Measurements from ENCODE around the gene DOCK4. TPM values are rescaled to one million over a fixed set of nuclear protein-coding genes. Genes with fewer than 3 reads are reported as not detected.

DOCK4 gene
- total RNA-seq, 1 donor from 2014 or later: 18.5 TPM

DNA sequence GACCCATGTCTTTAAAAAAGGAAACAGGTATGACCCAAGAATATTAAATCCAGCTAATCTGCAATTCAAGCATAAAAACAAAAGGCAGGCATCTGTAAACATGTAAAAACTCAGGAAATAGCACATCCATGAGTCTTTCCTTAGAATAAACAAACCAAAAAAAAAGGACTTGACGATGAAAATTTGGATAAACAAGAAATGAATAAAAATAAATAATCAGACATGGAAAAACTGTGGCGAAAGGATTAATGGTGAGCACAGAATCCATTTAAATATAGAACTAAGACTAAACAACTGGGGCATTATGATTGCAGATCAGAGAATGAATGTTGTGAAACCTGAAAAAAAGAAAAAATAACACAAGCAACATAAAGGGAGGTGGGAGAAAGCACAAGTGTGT, 170.1 kb downstream of the DOCK4 start:
- intact Hi-C loops (cut with DNase I): no loop called here
- no peak for DNase-seq (ENCODE audit: low spot score)

DNA sequence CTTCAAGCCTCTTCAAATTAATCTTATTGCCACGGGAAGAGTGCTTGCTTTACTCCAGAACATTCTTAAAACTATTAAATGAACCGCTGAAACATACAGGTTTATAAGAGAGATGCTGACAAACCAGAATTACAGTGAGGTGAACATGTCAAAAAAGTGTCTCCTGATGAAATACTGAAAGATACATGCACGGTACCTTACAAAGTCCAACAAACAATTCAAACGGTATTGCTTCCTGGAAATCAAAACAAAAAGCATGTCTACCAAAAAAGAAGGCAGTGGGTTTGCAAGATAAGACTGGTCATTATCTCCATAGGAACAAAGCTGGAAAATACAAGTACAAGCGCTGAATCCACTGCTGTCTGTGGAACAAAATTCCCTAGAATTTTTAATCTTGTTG, 174.5 kb downstream of the DOCK4 start:
- no peak for DNase-seq (ENCODE audit: low spot score)
- intact Hi-C loops (cut with DNase I): no loop called here

DNA sequence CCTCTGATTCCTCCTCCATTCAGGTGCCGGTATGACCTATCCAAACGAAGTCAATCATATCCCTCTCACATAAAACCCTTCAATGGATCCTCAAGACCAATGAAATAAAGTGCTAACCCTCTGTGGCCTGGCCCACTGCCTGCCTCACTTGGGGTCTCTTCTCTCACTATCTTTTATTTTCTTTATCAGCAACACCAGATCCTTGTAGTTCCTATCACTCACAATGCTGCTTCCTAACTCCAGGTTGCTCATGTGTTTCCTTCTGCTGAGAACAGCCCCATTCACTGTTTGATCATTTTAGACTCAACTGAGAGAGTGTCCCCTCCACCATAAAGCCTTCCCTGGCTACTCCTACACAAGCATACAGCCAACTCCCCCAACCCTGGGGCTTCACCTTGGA, 180.6 kb downstream of the DOCK4 start:
- DNase-seq (ENCODE audit: low spot score): no peak
- intact Hi-C loops (cut with DNase I): no loop called here

DNA sequence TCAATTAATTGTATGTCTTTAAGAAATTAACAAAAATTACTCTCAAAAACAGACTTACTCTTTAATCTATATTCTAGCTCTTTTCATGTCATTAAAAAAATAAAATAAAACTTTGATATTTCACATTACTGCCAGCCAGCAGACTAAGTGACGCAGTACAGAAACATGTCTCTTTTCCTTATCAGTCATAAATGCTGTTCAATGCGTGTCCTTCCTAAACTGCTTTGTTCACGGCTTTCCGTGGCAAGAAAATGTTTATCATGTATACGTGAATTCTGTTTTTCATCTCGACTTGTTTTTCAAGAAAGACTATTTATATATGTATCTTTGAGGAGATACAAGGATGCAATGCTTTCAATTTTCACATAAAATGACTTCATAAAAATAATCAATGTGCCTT, 182.4 kb downstream of the DOCK4 start:
- DNase-seq (ENCODE audit: low spot score): no peak
- intact Hi-C loops (cut with DNase I): no loop called here

DNA sequence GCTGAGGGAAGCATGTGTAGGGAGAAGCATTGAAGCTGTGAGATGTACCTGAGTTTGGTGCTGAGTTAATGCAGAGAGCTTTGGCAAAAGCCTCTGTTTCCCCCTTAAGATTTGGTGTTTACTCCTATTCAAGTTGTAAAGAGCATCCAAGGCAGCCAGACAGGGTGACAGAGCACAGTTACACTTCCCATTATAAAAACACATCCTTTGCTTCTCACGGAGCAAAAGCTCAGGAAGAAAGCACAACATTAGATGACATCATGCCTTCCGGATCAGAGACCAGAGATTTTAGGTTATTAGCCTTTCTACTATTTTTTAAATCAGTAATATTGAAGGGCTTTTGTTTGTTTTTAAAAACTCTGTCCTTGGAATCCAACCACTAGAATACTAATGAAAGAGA, 182.9 kb downstream of the DOCK4 start:
- intact Hi-C loops (cut with DNase I): no loop called here

DNA sequence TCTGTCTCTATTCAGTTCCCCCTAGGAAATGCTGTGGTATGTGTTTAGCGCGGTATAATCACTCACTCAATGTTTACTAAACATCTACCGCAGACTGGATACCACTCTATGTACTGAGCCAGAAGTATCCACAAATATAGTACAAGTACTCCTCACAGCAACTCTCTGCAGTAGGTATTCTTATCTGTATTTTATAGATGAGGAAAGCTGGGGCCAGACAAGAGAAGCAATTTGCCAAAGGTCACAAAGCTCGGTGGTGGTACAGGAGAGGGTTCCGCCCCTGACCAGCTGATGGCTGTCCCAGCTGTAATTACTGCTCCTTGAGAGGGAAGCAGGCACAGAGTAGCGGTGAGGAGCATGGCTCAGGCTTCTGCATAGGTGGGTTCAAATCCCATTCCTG, 184.1 kb downstream of the DOCK4 start:
- DNase-seq (ENCODE audit: low spot score): no peak
- intact Hi-C loops (cut with DNase I): no loop called here

More for the DNA sequence above, 182.9 kb downstream of the DOCK4 start:
- no peak for DNase-seq (ENCODE audit: low spot score)

DNA sequence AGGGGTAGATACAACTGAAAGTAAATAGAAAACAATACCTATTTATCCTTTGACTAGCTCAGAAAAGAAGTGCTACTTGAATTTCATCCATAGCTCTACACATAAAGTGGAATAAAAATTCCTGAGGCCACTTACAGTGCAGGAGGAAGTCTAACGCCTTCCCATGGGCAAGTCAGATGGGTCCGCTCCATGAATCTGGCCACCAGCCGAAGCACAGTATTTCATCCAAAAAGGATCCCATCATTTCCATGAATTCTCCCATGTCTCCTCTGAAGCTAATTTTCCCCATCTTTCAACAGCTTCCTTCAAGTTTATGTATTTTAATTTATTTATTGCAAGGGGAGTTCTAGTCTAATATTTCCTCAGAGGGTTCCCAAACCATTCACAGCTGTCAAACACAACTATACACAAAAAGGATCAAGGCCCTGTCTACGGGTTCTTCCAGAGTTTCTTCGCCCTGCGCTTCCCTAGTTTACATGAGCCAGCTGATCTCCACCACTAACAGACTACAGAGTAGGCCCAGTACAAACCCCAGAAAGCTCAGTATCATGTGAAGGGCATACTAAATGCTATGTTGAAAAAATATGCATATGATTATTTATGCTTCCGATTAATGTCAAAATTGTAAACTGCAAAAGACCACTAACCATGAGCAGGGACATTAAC, 184.7 kb downstream of the DOCK4 start:
- intact Hi-C loops (cut with DNase I): no loop called here
- DNase-seq (ENCODE audit: low spot score): no peak

DNA sequence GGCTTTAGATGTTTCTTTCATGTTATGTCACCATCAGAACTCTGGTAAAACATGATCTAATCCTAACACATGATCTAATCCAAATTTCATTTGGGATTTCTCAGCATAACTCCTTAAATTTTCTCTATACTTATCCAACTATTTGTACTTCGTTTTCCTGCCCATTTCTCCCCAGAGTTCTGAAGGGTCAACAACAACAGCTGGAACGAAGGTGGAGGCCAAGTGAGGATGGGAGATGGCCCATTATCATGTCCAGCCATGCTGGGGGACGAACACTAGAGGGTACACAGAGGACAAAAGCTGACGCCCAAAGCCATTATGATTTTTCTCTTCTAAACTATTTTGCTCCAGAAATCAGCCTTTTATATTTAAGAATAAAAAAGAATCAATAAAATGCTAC, 185.4 kb downstream of the DOCK4 start:
- intact Hi-C loops (cut with DNase I): no loop called here
- no peak for DNase-seq (ENCODE audit: low spot score)

DNA sequence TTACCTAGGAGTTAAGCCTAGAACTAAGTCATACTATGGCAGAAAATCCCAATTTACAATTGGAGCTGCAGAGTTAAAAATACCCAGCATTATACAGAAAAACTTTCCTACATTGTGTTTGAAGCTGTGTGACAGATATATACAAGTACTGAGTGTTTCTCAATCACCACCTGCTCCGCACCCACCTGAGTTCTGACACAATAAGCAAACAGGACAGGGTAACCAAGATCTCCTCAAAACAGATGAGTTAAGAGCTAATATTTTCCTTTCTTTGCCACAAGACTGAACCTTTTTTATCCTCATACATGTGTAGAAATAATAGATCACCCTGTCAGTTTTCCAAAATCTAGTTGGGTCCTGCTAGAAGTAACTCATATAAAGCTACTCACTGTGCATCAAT, 186.3 kb downstream of the DOCK4 start:
- no peak for DNase-seq (ENCODE audit: low spot score)
- intact Hi-C loops (cut with DNase I): no loop called here

DNA sequence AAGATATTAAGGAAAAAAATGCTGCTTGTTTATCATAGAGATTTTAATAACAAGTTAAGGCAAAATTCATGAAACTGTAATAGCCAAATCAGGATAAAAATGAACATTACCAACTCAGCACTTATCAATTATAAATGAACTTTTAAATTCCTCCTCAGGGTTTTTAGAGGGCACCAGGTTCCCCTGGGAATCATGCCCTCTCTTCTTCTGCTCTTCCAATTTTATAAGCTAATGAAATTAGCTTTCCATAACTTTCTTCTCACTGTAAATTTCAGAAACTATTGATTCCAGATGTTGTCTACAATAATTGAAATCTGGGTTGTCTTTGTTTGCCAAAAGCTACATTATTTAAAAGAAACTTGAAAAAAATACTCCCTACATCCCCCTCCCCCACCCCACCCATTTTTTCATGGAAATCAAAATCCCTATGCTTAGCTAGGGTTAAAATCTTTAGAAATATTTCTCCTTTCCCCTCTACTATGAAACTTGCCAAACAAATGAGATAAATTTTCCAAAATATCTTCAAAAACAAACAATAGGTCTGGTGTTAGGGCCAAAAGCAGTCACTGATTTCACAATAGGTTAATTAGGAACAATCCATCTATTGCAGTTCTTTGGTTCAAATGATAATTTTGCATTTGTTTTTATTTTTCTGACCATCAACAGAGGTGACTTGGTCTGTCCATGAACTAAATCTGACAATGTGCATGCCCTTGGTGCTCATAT, 187.7 kb downstream of the DOCK4 start:
- intact Hi-C loops (cut with DNase I): no loop called here
- DNase-seq (ENCODE audit: low spot score): no peak

DNA sequence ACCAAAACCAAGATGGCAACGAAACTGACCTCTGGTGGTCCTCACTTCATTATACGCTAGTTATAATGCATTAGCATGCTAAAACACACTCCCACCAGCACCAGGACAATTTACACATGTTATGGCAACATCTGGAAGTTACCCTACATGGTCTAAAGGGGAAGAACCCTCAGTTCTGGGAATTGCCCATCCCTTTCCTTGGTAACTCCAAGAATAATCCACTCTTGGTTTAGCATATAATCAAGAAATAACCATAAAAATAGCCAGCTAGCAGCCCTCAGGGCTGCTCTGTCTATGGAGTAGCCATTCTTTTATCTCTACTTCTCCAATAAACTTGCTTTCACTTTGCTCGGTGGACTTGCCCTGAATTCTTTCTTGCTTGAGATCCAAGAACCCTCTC, 191.1 kb downstream of the DOCK4 start:
- no peak for DNase-seq (ENCODE audit: low spot score)
- intact Hi-C loops (cut with DNase I): no loop called here

DNA sequence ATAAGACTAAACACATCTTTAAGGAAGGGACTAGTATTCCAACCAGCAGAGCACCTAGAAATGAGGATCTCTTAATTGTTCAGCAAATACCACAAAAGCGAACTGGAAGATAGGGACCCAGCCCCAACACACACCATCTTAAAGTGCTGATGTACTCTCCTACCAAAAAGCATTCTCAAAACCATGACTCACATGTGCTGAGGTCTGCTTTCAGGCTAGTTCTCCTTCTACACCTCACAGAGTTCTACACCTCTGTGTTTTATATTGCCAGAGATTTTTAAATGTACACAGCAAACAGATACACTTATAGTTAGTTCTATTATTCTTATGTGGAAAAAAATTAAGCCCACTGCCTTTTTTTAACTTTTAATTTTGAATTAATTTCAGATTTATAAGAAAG, 191.9 kb downstream of the DOCK4 start:
- intact Hi-C loops (cut with DNase I): no loop called here
- no peak for DNase-seq (ENCODE audit: low spot score)

DNA sequence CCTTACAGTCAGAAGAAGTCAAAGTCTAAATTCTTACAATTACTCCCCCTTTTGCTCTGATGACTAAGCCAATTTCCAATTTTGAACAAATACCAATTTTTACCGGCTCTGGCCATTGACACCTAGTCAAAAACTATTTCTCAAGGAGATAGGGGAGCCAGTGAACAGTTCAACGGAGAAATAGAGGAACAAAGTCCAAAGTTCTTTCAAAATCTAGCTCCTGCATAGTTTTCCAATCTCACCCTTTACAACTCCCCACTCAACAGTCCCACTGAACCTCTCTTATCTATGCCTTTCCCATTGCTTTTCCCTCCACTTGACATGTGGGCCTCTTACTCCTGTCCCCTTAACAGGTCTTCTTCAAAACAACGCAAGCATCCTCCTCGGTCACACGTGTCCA, 192.9 kb downstream of the DOCK4 start:
- DNase-seq (ENCODE audit: low spot score): no peak
- intact Hi-C loops (cut with DNase I): no loop called here

DNA sequence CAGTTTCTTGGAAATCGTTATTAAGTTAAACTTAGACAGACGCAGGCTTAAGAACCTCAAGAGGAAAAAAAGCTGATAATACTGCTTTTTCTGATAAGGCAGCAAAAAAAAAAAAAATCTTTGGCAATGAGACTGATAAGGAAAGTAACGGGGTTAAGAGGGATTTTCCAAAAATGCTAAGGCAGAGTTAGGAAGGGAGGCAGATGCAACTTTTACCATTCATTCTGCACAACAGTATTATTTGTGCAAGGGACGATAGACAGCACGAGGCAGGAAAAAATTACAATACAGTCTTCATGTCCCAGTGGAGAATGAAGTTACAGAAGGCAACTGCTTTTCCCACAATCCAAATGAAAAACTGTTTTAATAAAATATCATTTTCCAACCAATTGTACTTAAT, 194.0 kb downstream of the DOCK4 start:
- no peak for DNase-seq (ENCODE audit: low spot score)
- intact Hi-C loops (cut with DNase I): no loop called here

DNA sequence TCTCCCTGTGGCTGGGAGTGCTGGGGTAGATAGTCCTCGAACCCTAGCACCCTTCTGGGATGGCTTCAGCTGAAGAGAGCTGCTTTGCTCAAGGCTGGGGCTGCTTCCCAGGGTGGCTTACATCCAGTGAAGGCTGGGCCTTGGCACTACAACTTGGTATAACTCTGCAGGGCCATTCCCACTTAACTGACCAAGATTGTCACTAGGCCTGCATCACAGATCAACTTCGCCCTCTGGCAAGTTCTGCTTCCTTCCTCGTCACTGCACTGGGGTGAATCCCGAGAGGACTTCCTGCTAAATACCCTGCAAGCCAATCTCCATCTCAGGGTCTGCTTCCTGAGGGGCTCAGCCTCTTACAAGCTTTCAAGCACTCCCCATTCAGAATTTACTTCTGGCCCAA, 195.2 kb downstream of the DOCK4 start:
- no peak for DNase-seq (ENCODE audit: low spot score)
- intact Hi-C loops (cut with DNase I): no loop called here

DNA sequence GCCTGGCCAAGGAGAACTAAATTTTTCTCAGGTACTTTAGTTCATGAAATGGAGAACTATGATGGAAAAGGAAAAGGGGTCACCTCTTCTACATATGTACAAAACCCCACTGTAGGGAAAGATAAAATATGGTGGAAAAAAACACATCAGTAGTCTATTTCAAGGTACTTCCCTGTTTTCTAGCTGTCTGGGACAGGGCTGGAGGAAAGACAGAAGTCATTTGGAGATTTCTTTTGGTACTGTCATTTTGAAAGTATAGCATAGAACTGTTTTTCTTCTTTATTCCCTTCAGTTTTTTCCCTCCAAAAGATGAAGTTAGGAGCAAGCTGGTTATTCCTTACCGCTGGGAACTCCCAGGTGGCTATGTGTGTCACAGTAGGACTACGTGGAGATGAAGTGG, 196.1 kb downstream of the DOCK4 start:
- DNase-seq (ENCODE audit: low spot score): no peak
- intact Hi-C loops (cut with DNase I): no loop called here

DNA sequence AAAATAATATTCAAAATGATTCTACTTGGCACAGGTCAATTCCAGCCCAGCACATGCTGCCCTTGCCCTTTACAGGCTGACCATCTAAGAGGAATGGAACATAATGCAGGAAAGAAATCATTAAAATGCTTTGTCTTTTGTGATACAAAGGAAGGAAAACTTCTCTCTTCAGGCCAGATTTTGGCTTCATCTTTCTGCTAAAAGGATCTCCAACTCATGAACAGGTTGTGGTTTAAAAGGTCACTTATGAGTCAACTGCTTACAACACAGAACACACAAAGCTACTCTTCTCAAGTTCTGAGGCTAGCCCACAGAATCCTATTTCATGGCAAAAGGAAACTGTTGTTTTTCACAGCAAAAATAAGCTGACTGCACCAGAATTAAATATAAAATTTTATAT, 197.1 kb downstream of the DOCK4 start:
- DNase-seq (ENCODE audit: low spot score): no peak
- intact Hi-C loops (cut with DNase I): no loop called here

DNA sequence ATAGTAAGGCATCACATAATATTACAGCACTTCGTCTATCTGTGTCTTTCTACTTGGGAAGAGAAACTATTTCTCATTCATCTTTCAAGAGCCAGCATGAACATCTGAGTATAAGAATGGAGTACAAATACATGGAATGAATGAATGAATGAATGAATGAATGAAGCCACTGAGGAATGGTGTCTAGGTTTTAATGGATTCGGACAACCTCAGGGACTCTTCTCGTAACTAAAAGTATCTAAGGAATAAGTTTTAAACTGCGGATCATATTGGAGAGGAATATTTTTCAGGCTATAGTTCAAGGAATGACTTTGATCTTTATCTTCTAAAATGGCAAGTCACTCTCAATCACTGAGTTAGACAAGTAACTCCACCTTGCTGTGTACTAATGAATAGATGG, 199.0 kb downstream of the DOCK4 start:
- intact Hi-C loops (cut with DNase I): no loop called here
- no peak for DNase-seq (ENCODE audit: low spot score)

DNA sequence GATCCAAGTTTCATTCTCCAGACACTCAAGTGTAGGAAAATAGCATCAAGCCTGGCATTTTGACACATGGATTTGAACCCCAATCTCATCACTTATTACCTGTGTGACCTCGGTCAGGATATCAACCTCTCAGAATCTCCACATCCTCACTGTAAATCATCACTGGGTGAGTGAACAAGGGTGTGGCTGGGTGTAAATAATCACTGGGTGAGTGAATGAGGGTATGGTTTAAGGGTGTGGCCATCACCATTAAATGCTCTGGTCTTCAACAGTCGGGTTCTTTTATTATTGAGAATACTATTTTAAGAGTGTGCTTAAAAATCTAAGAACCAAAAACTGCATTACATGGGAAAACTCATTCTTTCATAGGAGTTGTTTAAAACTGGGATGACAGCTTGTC, 200.1 kb downstream of the DOCK4 start:
- intact Hi-C loops (cut with DNase I): no loop called here

DNA sequence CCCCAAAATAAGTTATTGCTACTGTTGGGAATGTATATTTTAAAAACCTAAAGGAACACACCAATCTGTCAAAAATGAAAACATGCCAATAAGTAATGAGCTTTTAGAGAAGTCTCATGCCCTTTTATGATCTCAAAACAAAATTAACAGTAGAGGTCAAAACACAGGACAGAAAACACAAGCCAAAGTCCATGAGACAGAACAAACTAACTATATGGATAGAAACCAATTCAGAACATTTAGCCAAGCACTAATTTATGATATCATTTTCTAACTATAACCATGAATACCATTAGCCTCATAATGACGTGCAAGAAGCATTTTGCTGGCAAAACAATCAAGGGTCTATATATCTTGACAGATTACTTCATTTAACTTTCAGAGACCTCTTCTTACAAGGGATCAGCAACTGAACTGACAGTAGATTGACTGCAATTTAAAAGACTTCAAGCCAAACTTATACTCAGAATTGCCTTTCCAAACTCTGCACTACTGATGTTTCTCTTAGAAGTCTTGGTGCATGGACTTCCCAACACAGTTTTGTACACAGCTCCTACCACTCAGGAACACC, 200.9 kb downstream of the DOCK4 start:
- no peak for DNase-seq (ENCODE audit: low spot score)
- intact Hi-C loops (cut with DNase I): no loop called here

More for the DNA sequence above, 200.1 kb downstream of the DOCK4 start:
- no peak for DNase-seq (ENCODE audit: low spot score)

DNA sequence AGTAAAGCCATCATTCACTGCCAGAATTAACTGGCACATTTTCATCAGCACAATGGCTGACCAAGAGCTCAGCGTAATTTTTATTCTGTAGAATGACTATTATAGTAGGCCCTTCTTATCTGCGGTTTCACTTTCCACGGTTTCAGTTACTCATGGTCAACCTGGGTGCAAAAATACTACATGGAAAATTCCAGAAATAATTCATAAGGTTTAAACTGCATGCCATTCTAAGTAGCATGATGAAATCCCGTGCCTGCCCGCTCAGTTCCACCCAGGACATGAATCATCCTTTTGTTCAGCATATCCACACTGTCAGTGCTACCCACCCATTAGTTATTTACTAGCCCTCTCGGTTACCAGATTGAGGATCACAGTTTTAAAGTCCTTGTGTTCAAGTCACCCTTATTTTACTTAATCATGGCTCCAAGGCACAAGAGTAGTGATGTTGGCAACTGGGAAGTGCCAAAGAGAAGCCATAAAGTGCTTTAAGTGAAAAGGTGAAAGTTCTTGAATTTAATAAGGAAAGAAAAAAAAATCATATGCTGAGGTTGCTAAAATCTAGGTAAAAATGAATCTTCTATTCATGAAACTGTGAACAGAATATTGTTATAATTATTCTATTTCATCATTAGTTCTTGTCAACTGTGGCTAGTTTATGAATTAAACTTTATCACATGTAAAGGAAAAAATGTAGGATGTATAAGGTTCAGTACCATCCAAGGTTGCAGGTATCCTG, 204.9 kb downstream of the DOCK4 start:
- intact Hi-C loops (cut with DNase I): no loop called here
- DNase-seq (ENCODE audit: low spot score): no peak
